SJSA1 (cell line): Measurements from ENCODE around the gene ASB5. TPM values are rescaled to one million over a fixed set of nuclear protein-coding genes. Genes with fewer than 3 reads are reported as not detected.
"Not testable (repeated sequence)": the region's sequence is repeated elsewhere in the genome, so short reads cannot be mapped to it uniquely, and the experiment has no call there.

Source experiments
- DNase-seq, 2 experiments: peaks; one replicate each; pipeline ENCODE4 v3.0.0-alpha.2; 2015 to 2020; ENCODE audit warnings: low spot score in 2 of 2, low read depth in 1 of 2
- H3K27ac ChIP-seq: fragments of 250-450 bp; sonication (Bioruptor Pico); 2 replicates; pipeline ENCODE4 v1.5.1; 2020; ENCODE audit warnings: mild to moderate bottlenecking, moderate library complexity
- H3K27me3 ChIP-seq: fragments of 250-450 bp; sonication (Bioruptor Pico); replicated peaks from 2 replicates; pipeline ENCODE4 v1.5.1; 2020; ENCODE audit warnings: mild to moderate bottlenecking, moderate library complexity
- H3K36me3 ChIP-seq: fragments of 250-450 bp; sonication (Bioruptor Pico); 2 replicates; pipeline ENCODE4 v1.5.1; 2020; ENCODE audit warnings: mild to moderate bottlenecking
- H3K4me1 ChIP-seq: fragments of 250-450 bp; sonication (Bioruptor Pico); replicated peaks from 2 replicates; pipeline ENCODE4 v1.6.1; 2021; ENCODE audit warnings: mild to moderate bottlenecking
- H3K4me3 ChIP-seq: fragments of 250-450 bp; sonication (Bioruptor Pico); 2 replicates; pipeline ENCODE4 v1.5.1; 2020; ENCODE audit warnings: mild to moderate bottlenecking
- H3K9me3 ChIP-seq: fragments of 250-450 bp; sonication (Bioruptor Pico); replicated peaks from 2 replicates; pipeline ENCODE4 v1.5.1; 2020; ENCODE audit warnings: mild to moderate bottlenecking
- total RNA-seq: library from RNA; depleted of rRNA; stranded (reverse); fragments of >200 nt; shearing (Covaris generic); gene quantifications from 2 replicates; pipeline ENCODE4 v1.2.3, GENCODE V29; 2014

ASB5 gene
- total RNA-seq, 1 experiment from 2014 or later = 1.4 TPM

DNA sequence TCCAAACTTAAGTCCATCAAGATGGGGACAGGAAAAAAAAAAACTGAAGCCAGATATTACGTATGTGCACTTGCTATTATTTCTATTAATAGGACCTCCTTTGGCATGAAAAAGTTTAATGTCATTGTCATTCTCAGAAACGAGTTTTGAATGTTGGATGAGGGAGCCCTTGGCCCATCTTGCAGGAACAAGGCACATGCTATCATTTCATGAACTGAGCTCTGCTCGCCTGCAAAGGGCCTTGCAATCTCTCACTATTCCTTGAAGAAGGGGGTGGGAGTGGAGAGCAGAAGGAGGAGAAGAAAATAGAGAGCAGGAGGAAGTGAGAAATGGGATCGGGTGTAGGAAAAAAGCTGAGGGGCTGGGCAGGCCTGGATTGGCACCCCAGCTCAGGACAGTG is 39.4 kb downstream of the ASB5 start:
- Histone ChIP-seq H3K27ac (no peak overlapping the region), H3K4me3 (no peak overlapping the region)

DNA sequence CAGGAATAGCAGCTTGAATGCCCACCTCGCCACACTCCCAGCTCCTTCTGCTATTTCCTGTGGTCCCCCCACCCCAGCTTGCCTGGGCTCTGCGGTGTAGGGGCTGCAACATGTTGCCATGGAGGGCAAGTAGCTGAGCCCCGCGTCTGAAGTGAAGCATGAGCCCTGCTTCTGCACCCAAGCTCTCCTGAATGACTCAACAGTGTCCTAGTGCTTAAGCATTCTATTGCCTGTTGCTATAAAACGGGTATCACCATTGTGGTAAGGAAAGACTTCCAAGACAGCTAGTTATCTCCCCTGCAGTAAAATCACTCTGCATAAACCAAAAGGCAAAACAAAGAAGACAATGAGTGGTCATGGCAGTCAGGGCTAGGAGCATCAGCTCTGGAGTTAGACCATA is 42.3 kb downstream of the ASB5 start:
- Histone ChIP-seq H3K9me3 (no peaks in the 10 kb centered on the region), H3K4me1 (no peaks in the 10 kb centered on the region), H3K36me3 (no peaks in the 10 kb centered on the region), H3K27ac (no peak overlapping the region), H3K27me3 (no peaks in the 10 kb centered on the region), H3K4me3 (no peak overlapping the region)
- no peak for DNase-seq

More for the DNA sequence above, 39.4 kb downstream of the ASB5 start:
- Histone ChIP-seq H3K27me3 (no peaks in the 10 kb centered on the region), H3K9me3 (no peaks in the 10 kb centered on the region), H3K36me3 (no peaks in the 10 kb centered on the region), H3K4me1 (no peaks in the 10 kb centered on the region)
- no peak for DNase-seq

DNA sequence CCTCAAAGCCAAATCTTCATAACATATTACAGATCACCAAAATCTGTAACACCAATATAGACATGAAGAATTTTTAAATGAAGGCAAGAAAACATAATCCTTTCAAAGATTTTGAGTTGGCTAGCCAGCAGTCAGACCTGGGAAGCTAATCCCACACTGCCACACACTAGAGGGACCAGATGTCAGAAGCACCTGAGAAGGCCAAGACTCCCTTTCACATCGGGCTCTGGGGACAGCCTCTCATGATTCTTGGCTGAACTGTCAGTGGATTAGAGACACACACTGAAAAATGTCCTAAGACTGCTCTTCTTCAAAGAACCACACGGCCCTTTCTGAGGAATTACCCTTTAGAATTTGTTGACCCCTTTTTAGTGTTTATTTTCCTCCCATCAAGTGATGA is 45.5 kb downstream of the ASB5 start:
- DNase-seq = no peak
- Histone ChIP-seq H3K27me3 (no peaks in the 10 kb centered on the region), H3K4me3 (no peak overlapping the region), H3K9me3 (no peaks in the 10 kb centered on the region), H3K36me3 (no peaks in the 10 kb centered on the region), H3K27ac (no peak overlapping the region), H3K4me1 (no peaks in the 10 kb centered on the region)

DNA sequence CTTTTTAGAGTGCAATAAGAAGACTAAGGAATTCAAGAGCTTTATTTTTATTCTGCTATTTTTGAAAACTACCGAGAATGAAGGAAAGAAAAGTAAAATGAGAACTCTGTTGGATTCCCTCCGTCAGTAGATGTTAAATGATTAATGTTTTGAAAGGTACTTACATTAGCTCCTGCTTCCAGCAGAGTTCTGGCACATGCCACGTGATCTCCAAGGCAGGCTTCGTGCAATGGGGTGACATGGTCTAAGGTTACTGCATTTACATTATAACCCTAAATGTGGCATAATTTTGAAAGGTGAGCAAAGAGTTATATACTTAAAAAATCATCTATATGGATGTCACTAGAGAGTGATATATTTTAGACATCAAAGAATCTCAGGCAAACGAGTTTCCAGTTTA is 46.9 kb downstream of the ASB5 start:
- H3K9me3 ChIP-seq = no peaks in the 10 kb centered on the region
- no peaks in the 10 kb centered on the region for H3K27me3 ChIP-seq
- no peaks in the 10 kb centered on the region for H3K4me1 ChIP-seq
- DNase-seq = no peak
- no peak overlapping the region for H3K27ac ChIP-seq
- no peak overlapping the region for H3K4me3 ChIP-seq
- no peaks in the 10 kb centered on the region for H3K36me3 ChIP-seq

DNA sequence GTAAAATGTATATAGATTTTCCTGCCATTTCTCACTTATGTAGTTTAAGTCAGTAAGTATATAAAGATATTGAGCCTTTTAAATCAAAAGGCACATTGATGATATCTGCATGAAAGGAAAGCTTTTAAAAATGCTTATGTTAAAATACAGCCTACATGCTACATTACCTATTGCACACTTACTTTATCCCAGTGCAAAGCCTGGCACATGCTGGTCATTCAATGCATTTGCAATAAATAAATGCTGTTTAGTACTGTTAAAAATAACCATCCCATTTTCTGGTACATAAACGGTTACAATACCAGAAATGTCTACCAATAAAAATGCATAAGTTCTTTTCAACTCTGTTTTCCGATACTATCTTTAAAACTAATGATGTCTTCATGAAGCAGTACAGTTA is 51.5 kb downstream of the ASB5 start:
- no peaks in the 10 kb centered on the region for H3K27me3 ChIP-seq
- no peak overlapping the region for H3K4me3 ChIP-seq
- no peak overlapping the region for H3K27ac ChIP-seq
- DNase-seq = no peak
- no peaks in the 10 kb centered on the region for H3K4me1 ChIP-seq
- H3K36me3 ChIP-seq = no peaks in the 10 kb centered on the region
- H3K9me3 ChIP-seq = no peaks in the 10 kb centered on the region

DNA sequence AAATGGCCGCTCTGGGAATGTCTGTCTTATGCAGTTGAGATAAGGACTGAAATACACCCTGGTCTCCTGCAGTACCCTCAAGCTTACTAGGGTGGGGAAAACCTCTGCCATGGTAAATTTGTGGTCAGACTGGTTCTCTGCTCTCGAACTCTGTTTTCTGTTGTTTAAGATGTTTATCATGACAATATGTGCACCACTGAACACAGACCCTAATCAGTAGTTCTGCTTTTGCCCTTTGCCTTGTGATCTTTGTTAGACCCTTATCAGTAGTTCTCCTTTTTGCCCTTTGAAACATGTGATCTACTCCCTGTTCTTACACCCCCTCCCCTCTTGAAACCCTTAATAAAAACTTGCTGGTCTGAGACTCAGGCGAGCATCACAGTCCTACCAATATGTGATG is 56.7 kb downstream of the ASB5 start:
- H3K27ac ChIP-seq, H3K36me3 ChIP-seq, H3K4me3 ChIP-seq, H3K27me3 ChIP-seq, H3K9me3 ChIP-seq, H3K4me1 ChIP-seq, DNase-seq: not testable (repeated sequence)

DNA sequence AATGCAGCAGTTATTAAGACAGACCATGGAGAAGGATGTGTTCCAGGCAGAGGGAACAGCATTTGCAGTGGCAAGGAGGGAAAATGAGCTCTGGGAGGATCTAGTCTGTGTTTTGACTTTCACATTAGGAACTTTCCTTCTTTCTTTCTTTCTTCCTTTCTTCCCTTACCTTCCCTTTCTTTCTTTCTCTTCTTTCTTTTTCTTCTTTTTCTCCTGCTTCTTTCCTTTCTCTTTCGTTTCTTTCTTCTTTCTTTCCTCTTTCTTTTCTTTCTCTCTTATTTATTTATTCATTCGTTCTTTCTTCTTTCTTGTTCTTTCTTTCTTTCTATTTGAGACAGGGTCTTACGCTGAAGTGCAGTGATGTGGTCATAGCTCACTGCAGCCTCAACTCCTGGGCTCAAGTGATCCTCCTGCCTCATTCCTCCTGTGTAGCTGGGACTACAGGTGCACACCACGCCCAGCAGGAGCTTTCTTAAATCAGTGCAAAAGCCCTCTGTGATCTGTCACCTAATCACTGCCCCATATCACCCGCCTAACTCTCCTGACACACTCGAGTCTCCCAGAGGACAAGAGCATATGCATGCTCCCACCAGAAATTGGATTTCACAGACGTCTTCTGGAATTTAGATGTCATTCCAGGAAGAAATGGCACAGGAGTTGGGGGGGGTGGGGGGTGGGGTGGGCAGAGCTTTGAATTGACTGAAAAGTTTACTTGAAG is 58.3 kb downstream of the ASB5 start:
- H3K4me3 ChIP-seq = no peak overlapping the region
- no peaks in the 10 kb centered on the region for H3K4me1 ChIP-seq
- DNase-seq = no peak
- no peak overlapping the region for H3K27ac ChIP-seq
- H3K27me3 ChIP-seq = no peaks in the 10 kb centered on the region
- no peaks in the 10 kb centered on the region for H3K36me3 ChIP-seq
- no peaks in the 10 kb centered on the region for H3K9me3 ChIP-seq

DNA sequence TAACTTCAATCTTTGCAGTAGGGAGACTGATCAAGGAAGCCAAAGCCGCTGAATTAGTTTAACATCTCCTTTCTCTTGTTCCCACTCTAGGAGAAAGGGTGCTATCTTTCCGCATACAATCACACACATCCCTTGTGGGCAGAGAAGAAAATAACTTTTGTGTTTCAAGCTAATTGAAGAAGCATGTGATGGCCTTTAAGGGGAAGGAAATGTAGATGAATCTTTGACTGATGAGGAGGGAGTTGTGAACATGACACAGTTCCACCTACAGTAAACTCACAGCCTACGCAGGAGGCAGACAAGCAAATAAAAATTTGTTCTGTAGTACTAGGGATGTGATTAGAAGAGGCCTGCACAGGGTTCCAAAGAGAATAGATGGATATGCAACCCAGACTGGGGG is 58.9 kb downstream of the ASB5 start:
- H3K27me3 ChIP-seq = no peaks in the 10 kb centered on the region
- H3K27ac ChIP-seq = no peak overlapping the region
- no peak overlapping the region for H3K4me3 ChIP-seq
- no peak for DNase-seq
- H3K9me3 ChIP-seq = no peaks in the 10 kb centered on the region
- no peaks in the 10 kb centered on the region for H3K4me1 ChIP-seq
- H3K36me3 ChIP-seq = no peaks in the 10 kb centered on the region

DNA sequence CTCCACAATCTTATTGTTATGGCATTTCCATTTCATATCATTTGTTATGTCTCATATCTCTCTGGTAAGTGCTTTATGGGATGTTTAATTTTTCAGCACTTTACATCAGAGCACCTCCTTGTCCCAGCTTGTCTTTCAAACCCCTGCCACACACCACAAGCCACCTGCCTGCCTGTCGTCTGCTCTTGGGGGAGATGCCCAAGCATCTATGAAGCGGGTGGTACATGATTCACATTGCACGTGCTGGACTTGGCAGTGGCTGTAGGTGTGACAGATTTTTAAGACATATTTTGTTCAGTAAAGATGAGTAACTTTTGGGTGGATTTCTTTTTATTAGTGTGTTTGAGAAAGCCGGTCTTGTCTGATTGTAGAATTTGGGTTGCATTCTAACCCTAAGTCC is 59.5 kb downstream of the ASB5 start:
- H3K9me3 ChIP-seq = no peaks in the 10 kb centered on the region
- H3K27ac ChIP-seq = no peak overlapping the region
- no peak for DNase-seq
- H3K27me3 ChIP-seq = no peaks in the 10 kb centered on the region
- H3K4me3 ChIP-seq = no peak overlapping the region
- H3K4me1 ChIP-seq = no peaks in the 10 kb centered on the region
- no peaks in the 10 kb centered on the region for H3K36me3 ChIP-seq

DNA sequence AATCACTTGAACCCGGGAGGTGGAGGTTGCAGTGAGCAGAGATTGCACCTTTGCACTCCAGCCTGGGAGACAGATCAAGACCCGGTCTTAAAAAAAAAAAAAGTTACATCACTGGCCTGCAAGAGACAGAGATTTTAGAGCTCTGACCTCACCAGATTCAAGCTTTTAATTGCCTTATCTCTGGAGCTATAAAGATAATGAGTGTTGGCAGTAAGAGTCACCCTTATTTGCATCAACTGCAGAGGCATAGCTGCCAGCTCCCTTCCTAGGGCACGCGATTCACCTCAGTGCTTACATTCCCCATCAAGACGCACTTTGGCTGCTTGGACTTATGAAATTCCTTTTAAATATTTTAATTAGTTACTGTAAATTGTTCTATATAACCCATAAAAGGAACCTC is 61.2 kb downstream of the ASB5 start:
- H3K27ac ChIP-seq = no peak overlapping the region
- no peaks in the 10 kb centered on the region for H3K4me1 ChIP-seq
- DNase-seq = no peak
- H3K27me3 ChIP-seq = no peaks in the 10 kb centered on the region
- no peak overlapping the region for H3K4me3 ChIP-seq
- H3K9me3 ChIP-seq = no peaks in the 10 kb centered on the region; the same call in 1 of the 2 replicates
- H3K36me3 ChIP-seq = no peaks in the 10 kb centered on the region

DNA sequence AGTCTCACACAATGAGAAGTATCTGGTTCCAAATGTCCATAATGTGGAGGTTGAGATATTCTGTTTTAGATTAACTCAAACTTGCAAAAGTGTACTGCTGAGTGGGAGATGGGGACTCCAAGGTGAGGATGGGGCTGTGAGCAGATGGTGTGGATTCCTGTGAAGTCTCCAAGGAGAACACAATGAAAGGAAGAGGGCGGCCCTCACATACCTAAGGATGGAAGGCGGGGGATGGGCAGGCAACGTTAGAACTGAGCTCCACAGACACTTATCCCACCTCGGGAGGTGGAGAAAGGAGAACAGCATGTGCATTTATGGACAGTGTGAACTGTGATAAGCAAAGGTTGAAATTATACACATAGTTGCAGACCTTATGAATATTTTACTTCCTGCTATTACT is 63.7 kb downstream of the ASB5 start:
- H3K36me3 ChIP-seq = no peaks in the 10 kb centered on the region
- H3K4me1 ChIP-seq = no peaks in the 10 kb centered on the region
- H3K4me3 ChIP-seq = no peak overlapping the region

DNA sequence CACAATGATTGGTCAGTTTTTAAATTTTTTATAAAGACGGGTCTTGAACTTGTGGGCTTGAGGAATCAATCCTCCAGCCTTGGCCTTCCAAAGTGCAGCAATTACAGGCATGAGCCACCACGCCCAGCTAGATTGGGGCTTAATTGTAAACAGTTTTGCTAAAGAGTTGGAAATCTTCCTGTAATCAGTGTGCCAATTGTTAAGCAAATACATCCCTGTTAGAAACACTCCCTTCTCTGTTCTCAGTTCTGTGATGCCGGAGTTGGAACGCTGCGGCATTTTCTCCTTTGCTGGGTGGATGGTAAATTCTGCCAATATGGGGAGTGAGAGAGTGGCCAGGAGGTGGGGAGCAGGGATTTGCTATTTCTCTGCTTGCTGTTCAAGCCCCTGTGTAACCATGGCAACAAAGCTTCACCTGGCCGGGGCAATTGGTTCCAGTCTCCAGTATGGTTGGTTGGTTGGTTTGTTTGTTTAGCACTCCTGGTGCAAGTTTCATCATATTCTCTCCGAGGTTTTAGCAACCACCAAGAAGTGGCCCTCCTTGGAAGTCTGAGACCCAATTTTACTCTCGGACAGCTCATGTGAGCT is 70.6 kb downstream of the ASB5 start:
- no peak overlapping the region for H3K4me3 ChIP-seq
- no peak for DNase-seq
- no peaks in the 10 kb centered on the region for H3K27me3 ChIP-seq
- H3K27ac ChIP-seq = no peak overlapping the region
- H3K9me3 ChIP-seq = no peaks in the 10 kb centered on the region; the same call in 1 of the 2 replicates
- H3K36me3 ChIP-seq = no peaks in the 10 kb centered on the region
- H3K4me1 ChIP-seq = peaks cover 20% of the 10 kb centered on the region

More for the DNA sequence above, 63.7 kb downstream of the ASB5 start:
- Histone ChIP-seq H3K27ac (no peak overlapping the region), H3K27me3 (no peaks in the 10 kb centered on the region), H3K9me3 (no peaks in the 10 kb centered on the region; the same call in 1 of the 2 replicates)
- DNase-seq = no peak

DNA sequence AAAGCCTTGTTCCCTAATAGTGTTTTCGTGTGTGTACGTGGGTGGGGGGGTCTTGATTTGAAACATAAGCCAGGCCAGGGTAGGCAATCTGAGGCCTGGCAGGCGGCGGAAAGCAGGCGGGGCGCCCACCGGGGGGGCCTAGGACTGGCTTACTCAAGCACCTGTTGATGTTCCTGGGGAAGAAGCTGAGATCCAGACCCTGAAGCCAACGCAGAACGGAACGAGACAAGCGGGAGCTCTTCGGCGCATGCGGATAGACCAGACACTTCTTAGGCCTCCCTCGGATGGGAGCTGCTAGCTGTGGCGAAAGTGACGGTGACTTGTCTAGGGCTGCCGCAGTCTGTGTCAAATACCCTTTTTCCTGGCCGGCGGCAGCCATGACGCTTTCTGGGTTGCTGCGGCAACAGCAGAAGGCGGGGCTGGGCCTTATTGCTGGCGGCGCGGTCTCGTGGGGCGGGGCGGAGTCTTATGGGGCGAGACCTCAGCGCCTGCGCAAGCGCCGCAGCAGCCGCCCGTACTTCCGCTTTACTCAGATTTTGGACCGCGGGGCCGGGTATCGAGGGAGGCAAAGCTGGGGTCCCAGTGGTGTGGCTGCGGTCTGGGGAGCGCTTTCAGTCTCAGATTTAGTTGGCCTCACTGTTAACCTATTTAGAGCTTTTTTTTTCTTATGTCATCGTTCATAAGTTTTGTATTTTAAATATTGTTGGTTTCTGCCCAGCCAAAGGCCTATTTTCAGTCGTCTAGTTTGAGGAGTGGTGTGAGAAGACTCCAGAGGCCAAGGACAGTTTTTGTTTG is 73.6 kb downstream of the ASB5 start, which contains the start of gene SPATA4:
TSS of gene SPATA4 (minus strand) at position 402 of the 795 bp plus-strand sequence. CDS start at position 379, 23 bp downstream.
- Histone ChIP-seq H3K27me3 (no peaks in the 10 kb centered on the region), H3K4me3 (peak within 1 kb of the TSS; percentile 41), H3K27ac (peak within 1 kb of the TSS; percentile 55), H3K36me3 (no peaks in the 10 kb centered on the region), H3K4me1 (peaks cover 32% of the 10 kb centered on the region), H3K9me3 (no peaks in the 10 kb centered on the region)
- peak; percentile 85 to 92 for DNase-seq

DNA sequence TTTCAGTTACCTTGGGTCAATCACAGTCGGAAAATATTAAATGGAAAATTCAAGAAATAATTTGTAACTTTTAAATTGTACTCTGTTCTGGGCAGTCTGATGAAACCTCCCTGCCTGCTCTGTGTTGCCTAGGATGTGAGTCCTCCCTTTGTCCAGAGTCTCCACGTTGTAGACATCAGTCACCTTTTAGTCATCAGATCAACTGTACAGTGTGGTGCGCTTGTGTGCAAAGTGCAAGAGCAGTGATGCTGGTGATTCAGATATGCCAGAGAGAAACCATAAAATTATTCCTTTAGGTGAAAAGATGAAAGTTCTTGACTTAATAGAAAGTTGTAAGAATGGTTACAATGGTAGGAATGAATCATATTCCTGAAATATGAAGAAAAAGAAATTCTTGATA is 75.1 kb downstream of the ASB5 start:
- no peaks in the 10 kb centered on the region for H3K9me3 ChIP-seq
- peak in 1 of 2 experiments; percentile 31 for DNase-seq
- peak overlapping the region; percentile 61 for H3K27ac ChIP-seq
- H3K27me3 ChIP-seq = no peaks in the 10 kb centered on the region
- no peak overlapping the region for H3K4me3 ChIP-seq
- peaks cover 32% of the 10 kb centered on the region for H3K4me1 ChIP-seq
- no peaks in the 10 kb centered on the region for H3K36me3 ChIP-seq
